ENCODE data around the gene KCNQ1.

KCNQ1 gene

DNA sequence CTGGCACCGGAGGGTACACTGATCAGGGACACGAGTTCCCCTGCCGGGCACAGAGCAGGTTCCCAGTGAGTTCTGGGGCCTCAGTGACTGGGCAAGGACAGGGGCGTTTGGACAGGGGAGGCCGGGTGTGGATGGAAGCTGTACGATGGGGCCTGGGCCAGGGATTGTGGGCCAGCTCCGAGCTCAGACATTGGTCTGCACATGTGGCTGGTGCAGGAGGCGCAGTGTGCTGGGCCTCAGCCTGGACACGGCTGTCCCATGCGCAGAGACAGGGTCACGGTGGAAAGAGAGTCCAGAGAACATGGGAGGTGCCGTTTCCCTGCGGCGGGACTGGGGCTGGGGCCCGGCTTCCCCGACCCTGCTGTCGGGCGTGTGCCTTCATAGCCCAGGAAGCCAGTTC lies 380.0 kb downstream of the KCNQ1 start:
- no peak for DNase-seq (ENCODE audit: low spot score)

DNA sequence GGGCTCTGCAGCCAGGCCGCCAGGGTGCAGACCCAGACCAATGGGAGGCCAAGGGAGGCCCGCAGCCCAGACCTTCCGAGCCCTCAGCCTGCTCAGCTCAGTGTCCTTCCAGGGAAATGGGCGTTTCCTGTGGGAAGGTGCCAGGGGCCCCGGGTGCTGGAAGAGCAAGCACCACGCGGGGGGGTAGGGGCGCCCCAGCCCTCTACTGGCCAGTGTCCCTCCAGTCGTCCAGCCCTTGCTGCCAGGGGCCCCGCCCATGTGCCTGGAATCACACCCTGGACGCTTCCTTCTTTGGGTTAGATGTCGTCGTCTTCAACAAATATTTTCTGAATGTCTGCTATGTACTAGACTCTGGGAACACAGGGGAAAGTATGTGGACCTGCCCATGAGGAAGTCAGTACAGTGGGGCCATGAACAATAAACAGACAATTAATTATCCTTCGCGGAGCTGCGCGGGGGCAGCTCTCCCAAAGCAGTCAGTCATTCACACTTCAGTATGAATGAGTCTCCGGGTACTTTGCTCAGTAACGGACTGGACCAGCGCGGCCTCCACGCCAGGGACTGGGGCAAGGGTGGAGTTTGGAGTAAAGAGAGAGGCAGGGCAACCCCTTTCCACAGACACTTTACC lies 380.6 kb downstream of the KCNQ1 start:
- no peak for DNase-seq (ENCODE audit: low spot score)

DNA sequence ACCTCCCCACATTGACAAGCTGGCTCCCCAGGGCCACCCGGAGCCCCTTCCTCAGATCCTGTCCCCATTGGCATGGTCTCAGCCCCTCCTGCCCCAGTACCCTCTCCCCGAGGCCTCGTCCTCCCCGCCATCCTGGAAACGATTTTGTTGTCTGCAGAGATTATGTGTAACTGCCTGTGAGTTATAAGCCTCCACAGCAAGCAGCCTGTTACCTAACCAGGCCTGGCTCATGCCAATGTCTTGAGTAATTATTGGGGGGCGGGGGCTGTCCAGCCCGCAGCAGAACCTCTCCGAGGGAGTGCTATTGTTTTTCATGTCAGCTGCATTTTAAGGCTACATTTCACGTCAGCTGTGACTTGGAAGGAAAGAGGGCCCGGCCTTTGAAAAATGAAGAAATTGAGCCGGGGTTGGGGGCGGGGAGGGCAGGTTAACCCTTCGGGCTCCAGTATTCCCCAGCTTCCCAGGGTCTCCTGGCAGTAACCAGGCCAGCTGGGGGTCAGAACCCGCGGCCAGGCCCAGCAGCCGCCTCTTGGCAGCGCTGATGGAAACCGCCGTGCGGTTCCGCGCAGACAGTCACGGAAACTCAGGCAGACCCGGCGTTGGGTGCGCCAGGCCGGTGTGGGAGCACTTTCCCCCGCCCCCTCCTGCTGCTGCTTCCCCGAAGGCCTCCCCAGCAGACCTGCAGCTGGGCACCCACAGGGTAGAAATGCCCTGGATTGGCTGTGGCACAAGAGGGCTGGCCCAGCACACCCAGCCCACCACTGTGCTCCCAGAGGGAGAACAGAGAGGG lies 381.3 kb downstream of the KCNQ1 start:
- no peak for DNase-seq (ENCODE audit: low spot score)

DNA sequence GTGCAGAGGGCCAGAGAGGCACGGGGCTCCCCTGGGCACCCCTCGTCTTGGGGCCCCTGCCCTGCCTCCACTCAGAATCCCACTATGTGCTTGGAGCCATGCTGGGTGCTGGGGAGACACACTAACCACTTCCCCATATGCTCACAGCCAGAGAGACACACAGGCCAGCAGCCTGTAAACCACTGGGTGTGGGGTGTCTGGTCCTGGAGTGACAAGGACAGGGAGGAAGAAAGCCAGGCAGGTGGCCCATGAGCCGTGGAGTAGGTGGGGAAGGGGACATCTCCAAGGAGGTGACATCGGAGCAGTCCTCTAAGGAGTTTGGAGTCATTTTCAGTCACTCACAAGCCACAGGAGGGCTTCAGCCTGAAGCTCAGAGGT lies 381.9 kb downstream of the KCNQ1 start:
- no peak for DNase-seq (ENCODE audit: low spot score)

DNA sequence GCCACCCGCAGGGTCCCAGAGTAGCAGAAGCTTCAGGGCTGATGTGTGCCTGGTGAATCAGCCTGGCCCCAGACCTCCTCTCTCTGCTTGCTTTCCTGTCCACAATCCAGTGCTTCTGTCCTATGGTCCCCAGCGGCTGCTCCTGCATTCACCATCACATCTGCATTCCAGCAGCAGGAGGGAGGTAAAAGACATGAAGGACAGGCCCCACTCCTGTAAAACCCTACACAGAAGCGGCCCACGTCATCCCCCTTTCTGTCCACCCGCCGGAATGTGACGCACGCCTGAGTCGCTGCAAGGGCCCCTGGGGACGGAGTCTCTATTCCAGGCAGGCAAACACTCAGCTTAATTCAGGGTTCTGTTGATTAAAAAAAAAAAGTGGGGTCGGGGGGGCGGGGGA lies 382.4 kb downstream of the KCNQ1 start:
- no peak for DNase-seq (ENCODE audit: low spot score)

DNA sequence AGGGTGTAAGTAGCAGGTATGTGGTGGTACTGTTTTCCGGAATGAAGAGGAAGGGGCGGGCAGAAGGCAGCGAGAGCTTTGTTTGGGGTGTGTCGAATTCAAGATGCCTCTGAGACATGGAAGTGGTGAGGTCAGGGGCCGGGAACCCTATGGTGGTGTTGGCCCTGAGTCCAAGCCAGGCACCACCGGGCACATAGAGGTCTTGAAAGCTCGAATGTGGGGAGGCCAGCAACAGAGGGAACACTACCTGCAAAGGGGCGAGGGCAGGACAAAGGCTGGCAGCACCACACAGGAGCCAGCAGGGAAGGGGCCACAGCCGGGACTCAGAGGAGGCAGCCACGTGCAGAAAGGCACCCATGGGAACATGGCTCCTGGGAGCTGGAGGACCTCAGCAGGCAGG lies 383.0 kb downstream of the KCNQ1 start:
- DNase-seq (ENCODE audit: low spot score) = no peak

DNA sequence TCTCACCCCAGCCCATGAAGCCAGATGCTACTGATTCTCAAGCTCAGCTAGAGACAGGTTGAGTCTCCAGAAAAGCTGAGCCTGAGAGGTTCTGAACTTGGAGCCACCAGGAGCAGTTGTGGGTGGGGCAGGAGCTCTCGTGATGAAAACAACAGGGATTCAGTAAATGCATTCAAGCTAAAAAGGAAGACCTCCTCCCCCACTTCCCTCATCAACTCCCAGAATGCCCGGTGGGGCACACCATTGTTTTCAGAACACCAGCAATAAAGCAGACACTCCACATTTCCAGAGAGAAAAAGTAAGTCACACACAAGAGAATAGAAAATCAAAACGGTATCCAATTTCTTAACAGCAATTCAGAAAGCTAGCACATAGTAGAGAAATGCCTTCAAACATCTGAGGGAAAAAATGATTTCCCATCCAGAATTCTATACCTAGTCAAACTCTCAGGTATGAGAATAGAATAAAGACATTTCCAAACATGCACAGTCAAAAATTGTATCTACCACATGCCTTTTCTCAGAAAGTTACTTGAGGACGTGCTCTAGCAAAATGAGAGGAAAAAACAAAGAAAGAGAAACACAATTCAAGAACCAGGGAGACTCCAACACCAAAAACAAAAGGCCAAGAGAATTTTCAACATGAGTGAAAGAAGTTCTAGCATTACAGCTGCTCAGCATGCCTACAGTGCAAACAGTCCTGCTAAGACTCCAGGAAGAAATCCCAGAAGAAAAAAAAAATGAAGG lies 383.9 kb downstream of the KCNQ1 start:
- DNase-seq (ENCODE audit: low spot score) = no peak

DNA sequence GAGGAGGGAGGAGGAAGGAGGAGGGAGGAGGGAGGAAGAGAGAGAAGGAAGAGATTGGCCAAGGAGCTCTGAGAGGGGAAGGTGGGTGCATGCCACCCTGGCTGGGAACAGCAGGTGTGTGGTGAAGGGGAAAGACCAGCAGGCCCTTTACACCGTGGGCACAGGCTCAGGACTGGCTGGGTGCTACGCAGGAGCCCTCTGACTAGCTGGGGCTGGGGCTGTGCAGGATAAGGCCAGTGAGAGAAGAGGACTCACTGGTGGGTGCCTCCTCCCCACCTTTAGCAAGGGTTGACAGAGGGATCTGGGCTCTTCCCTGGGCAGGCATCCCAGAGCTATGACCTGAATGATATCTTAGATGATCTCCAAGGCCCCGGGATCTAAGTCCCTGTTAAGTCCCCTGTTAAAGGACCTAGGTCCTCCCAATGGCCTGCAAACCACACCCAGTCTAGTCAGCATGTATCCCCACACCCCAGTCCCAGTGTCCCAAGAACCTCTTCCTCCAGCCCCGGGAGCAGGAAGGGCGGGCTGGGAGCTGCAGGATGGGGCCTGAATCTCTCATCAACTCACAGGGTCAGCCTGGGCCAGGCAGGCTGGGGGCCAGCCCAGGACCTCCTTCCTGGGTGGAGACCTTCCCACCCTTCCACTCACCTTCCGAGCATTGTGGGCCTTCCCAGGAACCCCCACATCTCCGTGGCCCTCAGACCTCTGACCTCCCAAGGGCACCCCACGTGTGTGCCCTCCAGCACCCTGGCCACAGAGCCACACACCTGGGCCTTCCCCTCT lies 385.4 kb downstream of the KCNQ1 start:
- no peak for DNase-seq (ENCODE audit: low spot score)

DNA sequence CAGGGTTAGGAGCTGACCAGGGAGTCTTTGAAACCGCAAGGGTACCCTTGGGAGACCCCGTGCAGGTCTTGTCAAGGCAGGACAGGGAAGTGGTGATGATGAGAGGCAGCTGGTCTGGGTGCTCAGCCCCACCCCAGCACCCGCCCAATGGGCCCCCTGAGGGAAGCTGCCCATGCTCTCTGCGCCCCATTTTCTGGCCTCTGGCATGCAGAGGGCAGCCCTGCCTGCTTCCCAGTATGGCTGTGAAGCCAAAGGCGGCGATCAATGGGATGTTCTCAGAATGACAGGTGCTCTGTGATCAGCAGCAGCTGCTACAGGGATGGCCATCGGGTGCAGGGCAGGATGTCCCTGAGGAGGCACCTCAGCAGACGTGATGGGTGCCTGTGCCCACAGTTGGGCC lies 386.1 kb downstream of the KCNQ1 start:
- no peak for DNase-seq (ENCODE audit: low spot score)

DNA sequence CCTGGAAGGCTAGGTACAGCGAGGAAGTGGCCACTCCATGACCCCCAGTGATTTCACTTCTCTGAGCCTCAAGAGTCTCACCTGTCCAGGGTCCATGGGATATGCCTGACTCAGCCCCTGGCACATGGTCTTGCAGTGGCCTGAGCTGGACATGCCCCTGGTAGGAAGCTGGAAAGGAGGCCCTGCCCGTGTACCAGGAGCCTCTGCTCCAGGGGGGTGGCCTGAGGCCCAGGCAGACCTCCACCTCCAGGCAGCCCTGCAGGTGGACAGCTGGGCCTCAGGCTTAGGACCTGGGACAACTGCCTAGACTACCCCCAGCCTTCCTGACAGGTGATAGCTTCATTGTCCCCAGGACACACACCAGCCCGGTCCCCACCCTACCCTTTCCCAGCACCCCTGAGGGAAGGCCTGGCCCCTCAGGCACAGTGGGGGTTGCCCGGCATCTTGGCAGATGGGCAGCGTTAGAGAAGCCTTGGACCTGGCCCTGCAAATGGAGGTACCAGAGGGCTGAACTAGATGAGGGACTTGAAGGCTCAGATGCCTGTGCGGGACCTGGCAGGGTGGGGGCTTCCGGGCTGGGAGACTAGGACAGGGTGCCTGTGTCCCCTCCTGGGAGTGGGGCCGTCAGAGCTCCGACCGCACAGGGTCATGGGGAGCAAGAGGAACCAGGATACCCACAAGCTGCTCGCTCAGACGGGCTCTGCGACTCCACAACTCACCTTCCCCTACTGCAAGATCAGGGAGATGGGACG lies 387.1 kb downstream of the KCNQ1 start:
- DNase-seq (ENCODE audit: low spot score) = no peak

DNA sequence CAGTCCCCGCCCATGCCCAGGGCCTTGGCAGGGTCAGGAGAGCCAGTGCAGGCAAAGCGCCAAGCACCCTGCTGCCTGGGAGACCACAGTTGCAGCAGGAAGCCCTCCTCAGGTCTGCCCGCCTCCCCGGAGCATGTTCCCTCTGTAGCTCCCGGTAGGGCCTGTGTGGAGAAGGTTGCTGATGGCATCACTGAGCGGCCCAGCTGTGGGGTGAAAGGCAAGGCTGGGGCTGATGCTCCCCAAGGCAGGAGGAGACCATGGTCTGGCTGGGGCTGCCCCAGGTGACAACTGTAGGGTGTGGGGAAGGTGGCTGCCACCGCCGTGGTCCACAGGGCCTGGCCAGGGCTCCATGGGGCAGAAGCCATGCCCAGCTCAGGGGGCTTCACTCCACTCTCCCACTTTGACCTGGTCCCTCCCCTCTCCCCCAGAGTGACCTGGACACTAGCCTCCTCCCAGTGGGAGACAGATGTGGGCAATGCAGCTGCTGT lies 387.8 kb downstream of the KCNQ1 start:
- no peak for DNase-seq (ENCODE audit: low spot score)

DNA sequence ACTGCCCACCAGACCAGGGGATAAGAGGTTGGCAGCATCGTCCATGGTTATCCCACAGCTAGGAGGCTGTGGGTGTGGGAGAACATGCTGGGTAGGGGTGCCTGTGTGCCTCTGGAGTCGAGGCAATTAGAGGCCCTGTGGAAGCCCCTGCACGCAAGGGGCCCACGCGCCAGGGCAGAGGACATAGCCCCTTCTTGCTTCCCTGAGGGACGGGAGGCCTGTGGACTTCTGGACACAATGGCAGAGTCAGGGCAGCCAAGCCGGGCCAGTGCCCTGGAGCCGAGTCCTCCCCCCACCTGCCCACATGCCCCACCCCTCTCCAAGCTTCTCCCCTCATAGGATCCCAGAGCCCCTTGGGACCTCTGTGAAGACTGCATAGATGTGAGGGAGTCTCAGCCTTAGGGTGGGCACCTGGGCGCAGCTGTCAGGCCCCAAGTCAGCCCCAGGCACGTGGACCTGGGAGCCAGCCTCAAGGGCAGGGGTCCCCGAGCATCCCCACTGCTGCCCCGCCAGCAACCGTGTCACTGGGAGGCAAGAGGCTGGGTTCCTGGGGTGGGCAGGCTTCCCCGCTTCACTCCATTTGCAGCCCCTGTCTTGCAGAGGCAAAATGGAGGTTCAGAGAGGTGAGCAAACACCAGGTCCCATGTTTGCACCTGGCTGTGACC lies 388.4 kb downstream of the KCNQ1 start:
- DNase-seq (ENCODE audit: low spot score) = no peak

DNA sequence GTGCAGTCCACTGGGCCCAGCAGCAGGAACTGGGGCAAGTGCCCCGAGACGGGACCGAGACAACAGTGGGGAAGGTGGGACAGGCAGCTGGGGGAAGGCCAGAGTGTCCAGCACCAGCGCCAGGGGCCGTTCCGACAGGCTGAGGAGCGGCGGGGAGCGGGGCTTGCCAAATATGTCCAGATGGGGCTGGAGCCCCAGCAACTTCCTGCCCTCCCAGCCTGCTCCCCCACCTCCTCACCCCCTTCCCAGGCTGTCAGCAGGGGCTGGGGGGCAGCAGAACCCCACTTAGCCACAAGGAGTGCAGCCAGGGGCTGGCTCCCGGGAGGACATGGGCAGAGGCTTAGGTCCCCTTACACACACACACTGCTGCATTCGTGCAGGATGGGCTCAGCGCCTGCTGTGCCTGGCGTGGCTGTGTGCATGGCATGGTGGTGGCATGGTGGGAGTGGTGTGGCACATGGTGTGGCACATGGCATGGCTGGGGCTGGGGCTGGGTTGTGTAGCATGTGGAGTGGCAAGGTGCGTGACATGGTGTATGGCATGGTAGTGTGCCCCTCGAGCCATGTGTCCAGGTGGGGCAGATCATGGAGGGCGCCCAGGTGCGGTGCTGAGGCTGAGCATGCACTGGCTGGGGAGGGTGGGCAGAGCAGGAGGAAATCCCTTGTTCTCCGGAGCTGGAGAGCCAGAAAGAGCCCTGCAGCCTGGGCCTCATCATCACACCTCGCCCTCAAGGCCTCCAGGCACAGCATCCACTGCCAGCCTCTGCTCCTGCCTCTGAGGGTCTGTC lies 389.1 kb downstream of the KCNQ1 start:
- no peak for DNase-seq (ENCODE audit: low spot score)

DNA sequence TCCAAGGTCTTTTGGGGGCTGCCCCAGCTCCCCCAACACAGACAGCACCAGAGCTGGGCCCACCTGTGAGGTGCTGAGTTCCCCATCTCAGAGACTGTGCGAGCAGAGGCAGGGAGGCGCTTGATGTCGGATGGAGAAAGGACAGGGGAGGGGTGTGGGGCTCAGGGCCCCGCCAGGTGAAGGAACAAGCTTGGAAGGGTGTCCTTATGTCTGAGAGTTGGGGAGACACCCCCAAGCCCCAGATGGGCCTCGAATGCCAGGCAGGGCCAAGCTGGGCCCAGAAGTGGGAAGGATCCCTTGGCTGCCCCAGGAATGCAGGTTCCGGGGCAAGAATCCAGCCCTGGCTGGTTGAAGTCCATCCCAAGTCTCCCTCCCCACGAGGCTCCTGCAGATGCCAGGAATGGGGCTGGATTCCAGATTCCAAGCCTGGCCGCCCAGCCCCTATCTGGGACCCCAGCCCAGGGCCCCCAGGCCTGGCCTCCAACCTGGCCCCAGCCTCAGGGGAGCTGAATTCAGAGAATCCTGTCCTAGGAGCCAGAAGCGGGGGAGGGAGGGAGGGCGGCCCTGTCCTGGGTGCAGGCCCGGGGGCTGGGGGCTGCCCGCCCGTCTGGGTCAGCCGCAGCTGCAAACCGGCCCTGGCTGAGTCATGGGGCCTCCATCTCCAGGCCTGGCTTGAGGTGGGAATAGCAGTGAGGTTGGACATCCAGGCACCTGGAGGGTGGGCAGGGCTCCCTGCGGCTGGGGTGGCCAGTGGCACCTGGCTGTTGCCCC lies 389.9 kb downstream of the KCNQ1 start:
- no peak for DNase-seq (ENCODE audit: low spot score)

DNA sequence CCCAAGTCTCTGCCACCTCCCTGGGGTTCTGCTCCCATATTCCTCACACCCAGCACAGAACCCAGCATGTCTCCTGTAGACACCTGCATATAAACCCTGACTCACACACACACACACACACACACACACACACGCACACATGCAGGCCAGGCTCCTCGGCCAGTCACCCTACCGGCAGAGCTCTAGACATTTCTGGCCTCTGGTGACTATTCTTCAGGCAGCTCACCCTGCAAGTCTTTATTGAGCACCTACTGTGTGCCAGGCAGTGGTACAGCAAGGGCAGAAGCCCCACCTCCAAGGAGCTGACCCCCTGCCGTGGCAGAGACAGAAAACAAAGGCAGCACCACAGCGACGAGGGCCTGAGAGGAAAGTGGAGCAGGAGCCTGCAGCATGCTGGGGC lies 390.5 kb downstream of the KCNQ1 start:
- no peak for DNase-seq (ENCODE audit: low spot score)

DNA sequence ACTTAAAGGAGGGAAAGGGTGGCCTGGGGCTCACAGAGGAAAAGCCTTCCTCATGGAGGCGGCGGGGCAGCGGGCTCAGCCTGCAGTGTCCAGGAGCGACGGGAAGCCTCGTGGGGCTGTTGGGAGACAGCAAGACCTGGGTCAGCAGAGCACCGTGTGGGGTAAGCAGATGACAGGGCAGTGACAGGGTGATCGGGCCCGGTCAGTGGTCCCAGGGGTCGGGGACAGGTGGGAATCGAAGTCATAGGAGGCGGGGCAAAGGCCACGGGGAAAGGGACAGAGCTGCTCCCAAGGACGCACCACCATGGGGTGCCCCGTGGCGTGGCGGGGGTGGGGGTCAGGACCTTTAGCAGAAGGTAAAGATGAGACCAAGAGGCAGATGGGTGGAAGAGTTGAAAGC lies 390.9 kb downstream of the KCNQ1 start:
- DNase-seq (ENCODE audit: low spot score) = no peak

DNA sequence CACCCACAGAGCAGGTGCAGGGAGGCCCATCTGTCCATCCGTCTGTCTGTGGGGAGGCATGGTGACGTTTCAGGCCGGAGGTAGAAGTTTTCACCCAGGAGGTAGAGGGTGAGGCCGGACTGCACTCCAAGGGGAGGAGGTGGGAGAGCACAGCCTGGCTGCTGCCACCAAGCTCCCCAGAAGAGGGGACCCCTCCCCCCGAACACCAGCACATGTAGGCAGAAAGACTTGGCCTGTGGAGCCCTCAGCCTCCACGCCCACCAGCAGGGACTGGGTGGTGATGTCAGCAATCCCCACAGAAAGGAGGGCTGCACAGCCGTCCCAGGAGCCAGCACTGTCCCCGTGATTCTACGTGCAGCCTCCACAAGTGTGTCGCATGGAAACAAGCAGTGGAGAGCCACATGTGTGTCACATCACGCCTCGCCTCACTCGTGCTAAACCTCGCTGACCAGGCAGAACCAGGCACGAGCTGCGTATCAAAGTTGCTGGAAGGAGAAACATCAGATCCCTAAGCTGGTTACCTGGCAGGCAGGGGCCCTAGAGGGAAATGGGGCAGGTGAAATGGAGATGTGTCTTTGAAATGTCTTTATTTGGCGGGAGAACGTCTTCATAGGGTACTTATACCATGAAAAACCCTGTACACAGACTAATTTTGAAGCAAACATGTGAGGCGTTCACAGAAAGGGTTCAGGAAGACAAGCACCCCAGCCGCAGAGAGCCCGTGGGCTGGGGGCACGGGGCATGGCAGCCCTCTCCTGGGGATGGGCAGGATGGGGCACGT lies 391.7 kb downstream of the KCNQ1 start:
- no peak for DNase-seq (ENCODE audit: low spot score)

DNA sequence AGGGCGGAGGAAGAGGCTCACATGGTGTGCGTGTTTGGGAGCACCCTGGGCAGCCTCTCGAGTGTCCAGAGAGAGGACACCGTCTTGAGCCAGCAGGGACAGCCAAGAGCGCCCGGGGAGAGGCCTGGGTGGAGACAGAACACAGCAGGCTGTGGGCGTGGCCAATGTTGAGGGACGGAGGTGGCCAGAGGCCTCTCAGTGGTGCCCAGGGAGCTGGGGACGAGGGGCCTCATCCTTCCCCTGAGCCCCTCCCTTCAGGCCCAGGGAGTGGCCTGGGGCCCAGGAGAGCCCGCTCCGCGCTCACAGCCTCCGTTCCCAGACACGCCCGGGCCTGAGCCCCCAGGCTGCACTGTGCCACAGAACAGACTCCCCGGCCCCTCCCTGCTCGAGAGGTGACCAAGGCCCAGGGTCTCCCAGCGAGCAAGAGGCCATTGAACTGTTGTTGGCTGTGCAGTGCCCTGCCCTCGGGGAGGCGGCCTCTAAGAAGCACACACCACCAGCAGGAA lies 392.3 kb downstream of the KCNQ1 start:
- DNase-seq (ENCODE audit: low spot score) = peak; percentile 8
